HG03025 (cell line): Measurements from ENCODE around the gene GPAT2.
"Not testable (repeated sequence)": the region's sequence is repeated elsewhere in the genome, so short reads cannot be mapped to it uniquely, and the experiment has no call there.

Source experiments
- ATAC-seq: cut with Tn5 transposase; IDR thresholded peaks from one replicate; pipeline ENCODE4 v1.9.1; 2021; ENCODE audit warnings: mild to moderate bottlenecking, moderate library complexity; ENCODE audit not compliant: unreplicated experiment, low FRiP score

Gene GPAT2

DNA sequence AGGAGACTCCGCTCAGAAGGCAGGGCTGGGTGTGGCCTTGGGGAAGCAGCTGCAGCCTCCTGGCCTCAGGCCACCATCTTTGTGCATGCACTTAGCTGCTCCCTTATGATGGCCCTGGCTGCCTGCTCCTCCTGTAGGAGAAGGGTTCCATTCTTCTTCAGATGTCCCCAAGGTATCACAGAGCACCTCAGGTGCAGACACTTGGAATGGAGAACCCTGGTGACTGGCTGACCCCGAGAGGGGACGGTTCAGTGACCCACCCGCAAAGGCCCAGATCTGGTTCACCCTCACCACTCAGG is 9.6 kb downstream of the GPAT2 start:
- no peak for ATAC-seq

- ATAC-seq, result no peak
Measured at GRCh38 chr2:96024336-96025193, 10.2 kb downstream of the GPAT2 start.

DNA sequence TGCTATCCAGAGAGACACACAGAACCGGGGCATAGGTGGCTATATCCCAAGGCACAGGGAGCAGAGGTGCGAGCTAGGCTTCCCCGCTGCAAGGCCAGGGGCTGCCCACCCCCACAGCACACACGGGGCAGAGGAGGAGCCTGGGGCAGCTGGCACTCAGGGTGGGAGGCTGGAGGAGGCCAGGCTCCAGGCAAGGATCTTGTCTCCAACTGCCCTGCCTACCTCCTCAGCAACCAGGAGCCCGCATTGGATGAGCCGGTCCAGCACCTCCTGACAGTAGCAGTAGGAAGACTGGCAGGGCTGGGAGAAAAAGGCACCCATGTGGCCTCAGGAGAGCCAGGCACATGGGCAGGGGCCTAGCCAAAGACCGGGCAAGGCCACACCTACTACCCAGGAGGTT is 11.0 kb downstream of the GPAT2 start:
- ATAC-seq, result not testable (repeated sequence)

- ATAC-seq, result peak; percentile 56
Measured at GRCh38 chr2:96022701-96023447, 11.8 kb downstream of the GPAT2 start.

GRCh38 chr2:96022126-96022525 is 12.6 kb downstream of the GPAT2 start:
- not testable (repeated sequence) for ATAC-seq

- ATAC-seq, result not testable (repeated sequence)
Measured at GRCh38 chr2:96021142-96021541, 13.6 kb downstream of the GPAT2 start.

- not testable (repeated sequence) for ATAC-seq
Measured at GRCh38 chr2:96019909-96020590, 14.7 kb downstream of the GPAT2 start.

GRCh38 chr2:96016321-96016720 is 18.4 kb downstream of the GPAT2 start:
- ATAC-seq, result not testable (repeated sequence)

GRCh38 chr2:96012792-96013264 is 21.9 kb downstream of the GPAT2 start:
- not testable (repeated sequence) for ATAC-seq

DNA sequence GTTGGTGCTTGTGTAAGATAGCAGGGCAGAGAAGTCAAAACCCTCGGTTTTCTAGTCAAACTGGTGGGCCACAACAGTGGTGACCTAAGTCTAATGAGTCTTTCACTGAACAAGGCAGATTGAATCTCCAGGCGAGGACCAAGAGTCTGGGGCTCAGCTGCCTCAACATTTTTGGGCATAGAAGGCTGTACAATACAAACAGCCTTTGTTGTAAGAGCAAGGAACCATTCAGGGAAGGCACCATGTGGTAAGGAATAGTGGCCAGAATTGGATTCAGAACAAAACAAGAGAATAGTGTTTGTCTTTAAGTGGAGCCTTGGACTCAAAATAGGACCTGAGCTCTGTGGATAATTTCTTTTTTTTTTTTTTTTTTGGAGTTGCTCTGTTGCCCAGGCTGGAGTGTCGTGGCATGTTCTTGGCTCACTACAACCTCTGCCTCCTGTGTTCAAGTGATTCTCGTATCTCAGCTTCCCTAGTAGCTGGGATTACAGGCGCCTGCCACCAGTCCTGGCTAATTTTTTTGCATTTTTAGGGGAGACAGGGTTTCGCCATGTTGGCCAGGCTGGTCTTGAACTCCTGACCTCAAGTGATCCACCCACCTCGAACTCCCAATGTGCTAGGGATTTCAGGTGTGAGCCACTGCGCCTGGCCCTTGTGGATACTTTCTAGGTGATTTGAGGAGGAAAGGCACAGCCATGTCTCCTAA is 22.5 kb downstream of the GPAT2 start:
- ATAC-seq, result not testable (repeated sequence)

DNA sequence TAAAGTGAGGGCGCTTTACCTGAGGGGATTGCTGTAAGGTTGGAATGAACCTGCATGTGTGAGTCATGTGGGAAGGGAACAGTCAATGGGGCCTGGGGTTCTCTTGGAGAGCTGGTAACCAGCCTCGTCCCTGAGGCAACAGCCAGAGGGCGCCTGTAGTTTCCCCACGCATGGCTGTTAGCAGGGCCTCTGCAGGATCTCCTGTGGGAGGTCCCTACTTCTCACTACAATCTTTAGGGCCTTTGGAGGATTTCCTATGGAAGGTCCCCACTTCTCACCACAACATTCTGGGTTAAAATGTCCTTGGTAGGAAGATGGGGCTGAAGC is 23.6 kb downstream of the GPAT2 start:
- not testable (repeated sequence) for ATAC-seq

DNA sequence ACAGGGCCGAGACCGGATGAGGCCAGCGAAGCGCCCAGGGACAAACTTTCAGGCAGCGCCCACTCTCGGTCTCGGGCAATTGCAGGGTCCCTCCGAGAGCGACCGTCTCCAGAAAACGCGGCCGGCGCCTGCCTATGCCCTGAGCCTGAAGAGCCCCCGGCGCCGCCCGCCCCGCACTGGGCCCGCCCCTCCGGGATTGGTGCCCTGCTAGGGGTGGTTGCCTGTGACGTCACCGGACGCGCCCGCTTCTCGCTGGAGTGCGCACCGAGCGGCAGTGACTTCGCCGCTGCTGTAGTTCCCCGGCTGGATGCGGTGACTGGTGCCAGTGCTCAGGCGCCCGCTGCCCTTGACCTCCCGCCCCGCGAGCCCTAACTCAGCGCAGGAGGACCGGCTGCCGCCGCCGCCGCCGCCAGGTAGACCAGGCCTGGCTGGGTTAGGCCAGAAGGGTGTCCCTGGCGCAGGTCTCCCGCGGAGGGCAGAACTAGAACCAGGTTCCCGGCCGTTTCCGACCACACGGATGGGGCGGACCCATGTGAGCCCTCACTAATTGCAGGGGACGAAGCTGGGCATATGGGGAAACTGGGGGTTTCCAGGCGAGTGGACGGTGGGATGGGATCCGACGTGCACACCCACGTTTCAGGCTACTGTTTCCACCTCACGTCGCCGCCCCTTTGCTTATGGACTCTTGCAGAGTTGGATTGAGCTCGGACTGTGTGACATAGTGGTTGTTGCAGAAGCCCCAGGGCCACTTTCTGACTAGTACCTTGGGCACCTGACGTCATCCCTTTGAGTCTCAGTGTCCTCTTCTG is 24.2 kb downstream of the GPAT2 start:
- ATAC-seq, result peak; percentile 93

DNA sequence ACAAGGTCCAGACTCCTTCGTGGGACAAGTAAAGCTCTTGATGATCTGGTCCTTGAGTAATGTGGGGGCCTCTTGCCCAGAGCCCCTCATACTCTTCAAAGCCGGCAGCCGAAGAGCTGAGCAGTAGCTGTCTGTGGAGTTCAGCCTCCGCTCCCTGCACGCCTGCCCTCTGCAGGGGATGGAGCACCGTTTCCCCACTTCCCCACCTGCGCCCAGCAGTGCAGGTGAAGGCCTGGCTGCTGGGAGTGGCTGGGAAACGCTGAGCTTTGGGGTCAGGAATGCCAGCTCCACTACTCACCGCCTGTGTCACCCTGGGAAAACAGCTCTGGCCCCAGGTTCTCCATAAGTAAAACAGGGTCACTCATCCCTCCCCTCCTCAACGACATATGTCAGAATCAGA is 24.9 kb downstream of the GPAT2 start:
- ATAC-seq, result not testable (repeated sequence)

DNA sequence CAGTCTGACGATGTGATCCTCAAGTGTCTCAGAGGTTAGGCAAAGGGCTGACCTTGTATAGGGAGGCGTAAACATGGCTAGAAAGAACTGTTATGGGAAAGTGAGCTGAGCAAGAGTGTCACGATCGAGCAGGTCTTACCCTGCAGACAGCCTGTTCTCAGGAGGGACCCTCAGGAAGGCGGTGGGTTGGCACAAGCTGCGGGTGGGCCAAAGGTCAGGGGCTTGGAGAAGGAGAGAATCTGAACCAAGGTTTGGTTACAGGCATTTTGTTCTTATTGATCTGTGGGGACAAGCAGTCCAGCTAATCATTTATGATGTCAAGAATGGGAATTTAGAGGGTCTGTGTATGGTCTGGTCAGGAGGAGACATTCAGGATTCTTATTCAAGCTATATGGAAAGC is 26.7 kb downstream of the GPAT2 start:
- ATAC-seq, result not testable (repeated sequence)

GRCh38 chr2:96006248-96006647 is 28.5 kb downstream of the GPAT2 start:
- ATAC-seq, result not testable (repeated sequence)

- peak; percentile 62 for ATAC-seq
Measured at GRCh38 chr2:95992520-95993272, 42.0 kb downstream of the GPAT2 start.

DNA sequence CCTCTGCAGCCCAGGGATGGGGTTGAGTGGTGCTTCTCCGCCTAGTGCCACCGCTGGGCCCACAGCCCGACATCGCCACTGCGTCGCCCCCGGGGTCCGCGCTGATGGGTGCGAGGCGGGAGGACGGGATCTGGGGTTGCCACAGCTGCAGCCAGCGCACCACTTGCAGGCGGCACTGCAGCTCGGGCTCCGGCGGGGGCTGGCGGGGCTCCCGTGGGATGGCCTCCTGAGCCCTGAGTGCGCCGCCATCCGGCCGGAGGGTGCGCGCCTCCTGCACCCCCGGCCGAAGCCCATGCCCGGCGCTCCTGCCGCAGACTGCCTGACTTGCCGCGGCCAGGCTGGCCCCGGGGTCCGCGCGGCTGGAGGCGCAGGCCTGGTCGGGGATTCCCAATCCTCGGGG is 42.6 kb downstream of the GPAT2 start:
- peak; percentile 46 for ATAC-seq

- peak; percentile 86 for ATAC-seq
Measured at GRCh38 chr2:95991351-95992094, 43.2 kb downstream of the GPAT2 start, which contains the start of gene ANKRD36C. ANKRD36C (minus strand) TSS chr2:95991824; CDS start chr2:95991708, 116 bp downstream.
